ENCODE measurements around the gene DAPK1.

DNA sequence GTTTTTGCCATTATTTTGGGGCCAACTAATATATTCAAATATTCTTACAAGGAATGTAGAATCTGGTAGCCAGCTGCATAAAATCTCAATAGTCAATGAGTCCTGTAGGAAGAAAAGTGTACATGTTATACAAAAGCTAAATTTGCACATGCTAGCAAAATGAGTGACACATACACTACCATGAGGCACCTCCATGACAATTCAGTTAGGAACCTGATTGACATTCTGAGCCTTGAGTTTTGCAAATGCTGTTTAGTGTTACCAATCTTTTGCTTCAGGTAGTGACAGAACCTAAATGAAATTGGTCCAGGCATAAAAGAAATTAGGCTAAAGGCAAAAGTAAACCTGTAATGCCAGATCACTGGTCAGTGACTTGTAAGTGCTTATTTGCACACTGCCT lies 6.8 kb upstream of the DAPK1 start:
- TF ChIP-seq, protein P1, sequence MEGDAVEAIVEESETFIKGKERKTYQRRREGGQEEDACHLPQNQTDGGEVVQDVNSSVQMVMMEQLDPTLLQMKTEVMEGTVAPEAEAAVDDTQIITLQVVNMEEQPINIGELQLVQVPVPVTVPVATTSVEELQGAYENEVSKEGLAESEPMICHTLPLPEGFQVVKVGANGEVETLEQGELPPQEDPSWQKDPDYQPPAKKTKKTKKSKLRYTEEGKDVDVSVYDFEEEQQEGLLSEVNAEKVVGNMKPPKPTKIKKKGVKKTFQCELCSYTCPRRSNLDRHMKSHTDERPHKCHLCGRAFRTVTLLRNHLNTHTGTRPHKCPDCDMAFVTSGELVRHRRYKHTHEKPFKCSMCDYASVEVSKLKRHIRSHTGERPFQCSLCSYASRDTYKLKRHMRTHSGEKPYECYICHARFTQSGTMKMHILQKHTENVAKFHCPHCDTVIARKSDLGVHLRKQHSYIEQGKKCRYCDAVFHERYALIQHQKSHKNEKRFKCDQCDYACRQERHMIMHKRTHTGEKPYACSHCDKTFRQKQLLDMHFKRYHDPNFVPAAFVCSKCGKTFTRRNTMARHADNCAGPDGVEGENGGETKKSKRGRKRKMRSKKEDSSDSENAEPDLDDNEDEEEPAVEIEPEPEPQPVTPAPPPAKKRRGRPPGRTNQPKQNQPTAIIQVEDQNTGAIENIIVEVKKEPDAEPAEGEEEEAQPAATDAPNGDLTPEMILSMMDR (IDR thresholded peaks at IDR 0.05; ENCODE audit: borderline replicate concordance, extremely low read depth, low read length, poor library complexity, severe bottlenecking): no peak
- TF ChIP-seq EZH2 (IDR thresholded peaks at IDR 0.05; ENCODE audit: borderline replicate concordance, low read depth, low read length, severe bottlenecking): no peak

Measured in DND-41 (cell line).